ENCODE data around the gene ACVR1B. TPM values are rescaled to one million over a fixed set of nuclear protein-coding genes. Genes with fewer than 3 reads are reported as not detected.

ACVR1B gene
- total and polyA plus RNA-seq, 7 donors, result 7.2 to 30.7 (median 9.8) TPM

DNA sequence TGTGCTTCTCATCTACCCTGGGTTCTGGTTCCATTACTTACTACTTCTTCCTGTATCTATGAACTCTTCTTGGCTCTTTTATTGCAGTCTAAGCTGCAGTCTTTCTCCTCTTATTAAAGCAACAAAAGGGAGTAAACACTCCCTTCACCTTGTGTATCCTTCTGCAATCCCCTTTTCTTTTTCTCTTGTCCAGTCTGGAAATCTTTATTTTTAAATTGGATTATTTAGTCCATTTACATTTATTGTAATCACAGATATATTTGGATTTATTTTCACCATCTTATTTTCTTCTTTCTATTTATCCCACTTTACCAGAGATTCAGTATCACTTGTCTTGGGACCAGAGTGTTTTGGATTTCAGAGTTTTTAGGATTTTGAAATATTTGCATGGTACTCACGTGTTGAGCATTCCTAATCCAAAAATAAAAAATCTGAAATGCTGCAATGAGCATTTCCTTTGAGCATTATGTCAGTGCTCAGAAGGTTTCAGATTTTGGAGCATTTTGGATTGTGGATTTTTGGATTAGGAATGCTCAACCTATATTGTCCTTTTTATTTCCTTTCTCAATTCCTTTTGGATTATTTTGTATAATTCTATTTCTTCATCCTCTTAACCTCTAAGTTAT lies 6.8 kb upstream of the ACVR1B start:
- Histone ChIP-seq H3K27ac (no peak overlapping the region), H3K9me3 (peaks cover 0 to 11% (median 3%) of the 10 kb centered on the region in 4 donors), H3K27me3 (no peaks in the 10 kb centered on the region), H3K4me3 (no peak overlapping the region), H3K4me1 (peaks cover 0 to 10% (median 10%) of the 10 kb centered on the region in 4 donors), H3K36me3 (no peaks in the 10 kb centered on the region)
- intact Hi-C loops (cut with DNase I), result loop anchor here (5.0 kb wide), 1 partner anchor 38 kb away; no protein-coding TSS in a partner anchor
- TF ChIP-seq, protein P1, sequence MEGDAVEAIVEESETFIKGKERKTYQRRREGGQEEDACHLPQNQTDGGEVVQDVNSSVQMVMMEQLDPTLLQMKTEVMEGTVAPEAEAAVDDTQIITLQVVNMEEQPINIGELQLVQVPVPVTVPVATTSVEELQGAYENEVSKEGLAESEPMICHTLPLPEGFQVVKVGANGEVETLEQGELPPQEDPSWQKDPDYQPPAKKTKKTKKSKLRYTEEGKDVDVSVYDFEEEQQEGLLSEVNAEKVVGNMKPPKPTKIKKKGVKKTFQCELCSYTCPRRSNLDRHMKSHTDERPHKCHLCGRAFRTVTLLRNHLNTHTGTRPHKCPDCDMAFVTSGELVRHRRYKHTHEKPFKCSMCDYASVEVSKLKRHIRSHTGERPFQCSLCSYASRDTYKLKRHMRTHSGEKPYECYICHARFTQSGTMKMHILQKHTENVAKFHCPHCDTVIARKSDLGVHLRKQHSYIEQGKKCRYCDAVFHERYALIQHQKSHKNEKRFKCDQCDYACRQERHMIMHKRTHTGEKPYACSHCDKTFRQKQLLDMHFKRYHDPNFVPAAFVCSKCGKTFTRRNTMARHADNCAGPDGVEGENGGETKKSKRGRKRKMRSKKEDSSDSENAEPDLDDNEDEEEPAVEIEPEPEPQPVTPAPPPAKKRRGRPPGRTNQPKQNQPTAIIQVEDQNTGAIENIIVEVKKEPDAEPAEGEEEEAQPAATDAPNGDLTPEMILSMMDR (IDR thresholded peaks at IDR 0.05), result no peak
- TF ChIP-seq POLR2AphosphoS5 (IDR thresholded peaks at IDR 0.05) (no peak), EP300 (IDR thresholded peaks at IDR 0.05) (no peak), POLR2A (IDR thresholded peaks at IDR 0.05) (no peak)
- 93 to 95% methylated on average over 1 of the region's 1 CpG for WGBS, 2 donors
- no peak for DNase-seq

GRCh38 chr12:51947246-51947996 lies 4.1 kb upstream of the ACVR1B start:
- TF ChIP-seq, protein P1 (IDR thresholded peaks at IDR 0.05), result no peak
- TF ChIP-seq POLR2A (IDR thresholded peaks at IDR 0.05) (no peak), POLR2AphosphoS5 (IDR thresholded peaks at IDR 0.05) (no peak), EP300 (IDR thresholded peaks at IDR 0.05) (no peak)
- intact Hi-C loops (cut with DNase I), result no loop called here
- WGBS, 2 donors, result 93% methylated on average over 8 of the region's 8 CpGs

GRCh38 chr12:51948066-51948465 lies 3.4 kb upstream of the ACVR1B start:
- H3K27ac ChIP-seq, result no peak overlapping the region
- WGBS, 2 donors, result 92 to 97% methylated on average over 6 of the region's 6 CpGs
- no peaks in the 10 kb centered on the region for H3K27me3 ChIP-seq
- DNase-seq, result no peak
- H3K9me3 ChIP-seq, result peaks cover 0 to 11% (median 3%) of the 10 kb centered on the region in 4 donors
- no peak overlapping the region for H3K4me3 ChIP-seq
- no peaks in the 10 kb centered on the region for H3K36me3 ChIP-seq
- intact Hi-C loops (cut with DNase I), result no loop called here
- TF ChIP-seq EP300 (IDR thresholded peaks at IDR 0.05) (no peak), POLR2A (IDR thresholded peaks at IDR 0.05) (no peak), POLR2AphosphoS5 (IDR thresholded peaks at IDR 0.05) (no peak)
- TF ChIP-seq, protein P1 (IDR thresholded peaks at IDR 0.05), result no peak
- H3K4me1 ChIP-seq, result peaks cover 0 to 17% (median 9%) of the 10 kb centered on the region in 4 donors

More at GRCh38 chr12:51947246-51947996, 4.1 kb upstream of the ACVR1B start:
- DNase-seq, result no peak
- Histone ChIP-seq H3K4me3 (no peak overlapping the region), H3K36me3 (no peaks in the 10 kb centered on the region), H3K27ac (no peak overlapping the region), H3K9me3 (peaks cover 0 to 11% (median 3%) of the 10 kb centered on the region in 4 donors), H3K27me3 (no peaks in the 10 kb centered on the region), H3K4me1 (peaks cover 0 to 11% (median 3%) of the 10 kb centered on the region in 4 donors)

- no peak overlapping the region for H3K27ac ChIP-seq
- TF ChIP-seq EP300 (IDR thresholded peaks at IDR 0.05) (no peak), POLR2AphosphoS5 (IDR thresholded peaks at IDR 0.05) (no peak), POLR2A (IDR thresholded peaks at IDR 0.05) (no peak)
- TF ChIP-seq, protein P1 (IDR thresholded peaks at IDR 0.05), result no peak
- no peaks in the 10 kb centered on the region for H3K27me3 ChIP-seq
- H3K36me3 ChIP-seq, result no peaks in the 10 kb centered on the region
- intact Hi-C loops (cut with DNase I), result loop anchor here (5.0 kb wide), 1 partner anchor 953 kb away; no protein-coding TSS in a partner anchor
- peaks cover 0 to 31% (median 23%) of the 10 kb centered on the region in 4 donors for H3K4me1 ChIP-seq
- peaks cover 0 to 5% (median under 1%) of the 10 kb centered on the region in 4 donors for H3K9me3 ChIP-seq
- WGBS, 2 donors, result 83 to 90% methylated on average over 6 of the region's 6 CpGs
- no peak overlapping the region for H3K4me3 ChIP-seq
- DNase-seq, result no peak
Observed at GRCh38 chr12:51949342-51950030, 2.0 kb upstream of the ACVR1B start.
